ENCODE measurements around the gene PRPS1.

Gene PRPS1

DNA sequence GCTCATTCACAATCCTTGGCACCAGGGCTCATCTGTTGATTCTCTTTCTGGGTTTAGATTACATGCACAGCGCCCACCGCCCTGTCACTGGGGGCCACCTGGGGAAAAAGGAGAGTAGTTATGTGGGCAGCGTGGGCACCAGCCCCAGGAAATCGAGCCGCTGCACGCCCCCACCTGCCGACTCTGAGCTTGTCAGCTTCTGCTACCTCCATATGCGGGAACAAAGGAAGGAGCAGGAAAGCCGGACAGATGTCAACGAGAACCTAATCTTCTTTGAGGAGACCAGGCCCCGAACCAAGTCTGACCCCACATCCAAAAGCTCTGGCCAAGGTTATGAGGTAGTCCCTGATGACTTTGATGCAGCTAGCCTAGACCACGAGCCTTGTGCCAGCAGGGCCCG, 31.0 kb upstream of the PRPS1 start:
- H3K27me3 ChIP-seq (ENCODE audit: insufficient read depth, low read depth, severe bottlenecking) = peaks cover 5% of the 10 kb centered on the region
- TF ChIP-seq, protein P1, sequence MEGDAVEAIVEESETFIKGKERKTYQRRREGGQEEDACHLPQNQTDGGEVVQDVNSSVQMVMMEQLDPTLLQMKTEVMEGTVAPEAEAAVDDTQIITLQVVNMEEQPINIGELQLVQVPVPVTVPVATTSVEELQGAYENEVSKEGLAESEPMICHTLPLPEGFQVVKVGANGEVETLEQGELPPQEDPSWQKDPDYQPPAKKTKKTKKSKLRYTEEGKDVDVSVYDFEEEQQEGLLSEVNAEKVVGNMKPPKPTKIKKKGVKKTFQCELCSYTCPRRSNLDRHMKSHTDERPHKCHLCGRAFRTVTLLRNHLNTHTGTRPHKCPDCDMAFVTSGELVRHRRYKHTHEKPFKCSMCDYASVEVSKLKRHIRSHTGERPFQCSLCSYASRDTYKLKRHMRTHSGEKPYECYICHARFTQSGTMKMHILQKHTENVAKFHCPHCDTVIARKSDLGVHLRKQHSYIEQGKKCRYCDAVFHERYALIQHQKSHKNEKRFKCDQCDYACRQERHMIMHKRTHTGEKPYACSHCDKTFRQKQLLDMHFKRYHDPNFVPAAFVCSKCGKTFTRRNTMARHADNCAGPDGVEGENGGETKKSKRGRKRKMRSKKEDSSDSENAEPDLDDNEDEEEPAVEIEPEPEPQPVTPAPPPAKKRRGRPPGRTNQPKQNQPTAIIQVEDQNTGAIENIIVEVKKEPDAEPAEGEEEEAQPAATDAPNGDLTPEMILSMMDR (IDR thresholded peaks at IDR 0.05; ENCODE audit: low read depth, low read length) = no peak
- H3K36me3 ChIP-seq = no peaks in the 10 kb centered on the region
- no peak overlapping the region for H3K27ac ChIP-seq
- H3K9me3 ChIP-seq (ENCODE audit: severe bottlenecking) = no peaks in the 10 kb centered on the region
- DNase-seq = no peak
- H3K4me3 ChIP-seq (ENCODE audit: low read depth, low read length) = no peak overlapping the region

DNA sequence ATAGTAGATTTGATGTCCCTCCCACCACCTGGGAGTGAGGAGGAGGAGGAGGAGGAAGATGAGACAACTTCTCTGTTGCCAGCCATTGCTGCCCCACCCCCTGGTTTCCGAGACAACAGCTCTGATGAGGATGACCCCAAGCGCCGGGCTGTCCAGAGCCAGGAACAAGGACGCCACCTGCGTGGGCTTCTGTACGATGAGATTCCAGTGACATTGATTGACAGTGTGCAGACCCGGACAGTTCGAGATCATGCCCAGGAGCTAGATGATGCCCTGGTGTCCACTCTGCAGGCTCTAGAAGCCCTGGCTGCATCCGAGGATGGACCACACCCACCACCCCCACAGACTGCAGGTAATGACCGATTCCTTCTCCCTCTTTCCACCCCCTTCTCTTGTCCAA, 30.5 kb upstream of the PRPS1 start:
- no peak overlapping the region for H3K27ac ChIP-seq
- DNase-seq = no peak
- H3K9me3 ChIP-seq (ENCODE audit: severe bottlenecking) = no peaks in the 10 kb centered on the region
- no peaks in the 10 kb centered on the region for H3K36me3 ChIP-seq
- H3K4me3 ChIP-seq (ENCODE audit: low read depth, low read length) = no peak overlapping the region
- TF ChIP-seq, protein P1 (IDR thresholded peaks at IDR 0.05; ENCODE audit: low read depth, low read length) = no peak
- H3K27me3 ChIP-seq (ENCODE audit: insufficient read depth, low read depth, severe bottlenecking) = peaks cover 8% of the 10 kb centered on the region

DNA sequence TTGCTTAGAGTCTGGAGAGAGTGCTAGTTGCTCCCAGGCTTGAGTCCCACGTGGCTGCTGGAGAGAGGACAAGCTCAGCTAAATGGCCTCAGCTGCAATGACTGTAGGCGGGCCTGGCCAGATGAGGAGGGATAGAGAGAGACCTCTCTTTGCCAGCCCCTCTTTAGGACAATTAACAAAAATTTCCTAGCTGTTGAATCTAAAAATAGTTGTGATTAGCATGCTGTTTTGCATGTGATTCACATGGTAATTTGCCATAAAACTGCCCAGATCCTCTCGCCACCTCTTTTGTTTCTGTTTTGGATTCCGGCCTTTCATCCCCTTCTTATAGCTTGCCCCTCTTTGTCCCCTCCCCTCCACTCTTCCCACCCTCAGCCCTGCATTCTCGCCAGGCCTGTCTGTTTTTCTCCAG, 28.9 kb upstream of the PRPS1 start:
- Histone ChIP-seq H3K27ac (no peak overlapping the region), H3K9me3 (ENCODE audit: severe bottlenecking) (no peaks in the 10 kb centered on the region), H3K27me3 (ENCODE audit: insufficient read depth, low read depth, severe bottlenecking) (peaks cover 11% of the 10 kb centered on the region), H3K4me3 (ENCODE audit: low read depth, low read length) (no peak overlapping the region), H3K36me3 (no peaks in the 10 kb centered on the region)
- no peak for DNase-seq
- TF ChIP-seq, protein P1 (IDR thresholded peaks at IDR 0.05; ENCODE audit: low read depth, low read length) = no peak

DNA sequence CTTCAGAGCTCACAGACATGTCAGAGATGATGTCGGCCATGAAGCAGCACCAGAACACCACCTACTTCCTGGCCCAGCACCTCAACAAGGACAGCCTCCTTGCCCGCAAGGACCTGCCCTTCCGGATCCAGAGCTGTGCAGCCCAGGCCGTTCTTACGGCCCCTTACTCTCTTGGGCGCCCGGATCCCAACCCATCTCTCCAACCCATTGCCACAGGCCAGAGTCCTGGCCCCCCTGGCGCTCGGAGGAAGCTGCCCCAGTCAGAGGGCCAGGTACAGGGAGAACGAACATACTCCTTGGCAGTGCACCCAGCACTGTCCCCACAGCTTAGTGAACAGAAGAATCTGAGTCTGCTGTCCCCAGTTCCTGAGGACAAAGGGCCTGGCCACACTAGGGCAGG, 27.9 kb upstream of the PRPS1 start:
- H3K4me3 ChIP-seq (ENCODE audit: low read depth, low read length) = no peak overlapping the region
- TF ChIP-seq, protein P1 (IDR thresholded peaks at IDR 0.05; ENCODE audit: low read depth, low read length) = no peak
- no peak for DNase-seq
- H3K9me3 ChIP-seq (ENCODE audit: severe bottlenecking) = no peaks in the 10 kb centered on the region
- peaks cover 11% of the 10 kb centered on the region for H3K27me3 ChIP-seq (ENCODE audit: insufficient read depth, low read depth, severe bottlenecking)
- H3K36me3 ChIP-seq = no peaks in the 10 kb centered on the region
- H3K27ac ChIP-seq = no peak overlapping the region

DNA sequence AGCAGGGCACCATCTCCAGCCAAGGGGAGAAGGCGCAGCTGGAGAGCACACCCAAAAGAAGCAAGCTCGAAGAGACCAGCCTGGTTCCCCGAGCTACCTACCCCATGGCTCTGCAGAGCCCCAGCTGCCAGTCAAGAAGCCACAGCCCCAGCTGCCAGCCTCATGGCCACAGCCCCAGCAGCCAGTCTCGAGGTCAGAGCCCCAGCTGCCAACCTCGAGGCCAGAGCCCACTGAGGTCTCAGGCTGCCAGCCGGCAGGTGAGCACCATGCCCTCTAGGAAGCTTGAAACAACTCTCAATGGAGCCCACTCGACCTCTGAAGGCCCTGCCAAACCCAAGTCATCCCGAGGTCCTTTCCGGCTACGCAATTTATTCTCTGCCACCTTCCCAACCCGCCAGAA, 27.0 kb upstream of the PRPS1 start:
- TF ChIP-seq, protein P1 (IDR thresholded peaks at IDR 0.05; ENCODE audit: low read depth, low read length) = no peak
- DNase-seq = no peak
- no peaks in the 10 kb centered on the region for H3K9me3 ChIP-seq (ENCODE audit: severe bottlenecking)
- no peak overlapping the region for H3K27ac ChIP-seq
- H3K36me3 ChIP-seq = no peaks in the 10 kb centered on the region
- H3K27me3 ChIP-seq (ENCODE audit: insufficient read depth, low read depth, severe bottlenecking) = peaks cover 9% of the 10 kb centered on the region
- no peak overlapping the region for H3K4me3 ChIP-seq (ENCODE audit: low read depth, low read length)

DNA sequence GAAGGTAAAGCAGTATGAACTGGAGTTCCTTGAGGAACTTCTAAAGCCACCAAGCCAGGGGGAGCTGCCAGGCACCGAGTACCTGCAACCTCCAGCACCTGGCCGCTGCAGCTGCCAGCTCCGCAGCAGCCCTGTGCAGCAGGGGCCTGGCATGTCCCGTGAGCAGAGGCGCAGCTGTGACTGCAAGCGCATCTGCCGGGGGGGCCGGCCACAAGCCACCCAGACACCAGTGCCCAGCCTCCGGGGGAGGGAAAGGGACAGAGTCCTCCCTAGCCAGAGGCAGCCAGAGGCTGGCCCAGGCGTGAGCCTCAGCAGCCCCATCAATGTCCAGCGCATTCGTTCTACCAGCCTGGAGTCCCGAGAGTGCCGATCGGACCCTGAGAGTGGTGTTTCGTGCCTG, 26.6 kb upstream of the PRPS1 start:
- Histone ChIP-seq H3K4me3 (ENCODE audit: low read depth, low read length) (no peak overlapping the region), H3K27me3 (ENCODE audit: insufficient read depth, low read depth, severe bottlenecking) (peaks cover 8% of the 10 kb centered on the region), H3K9me3 (ENCODE audit: severe bottlenecking) (no peaks in the 10 kb centered on the region), H3K36me3 (no peaks in the 10 kb centered on the region), H3K27ac (no peak overlapping the region)
- TF ChIP-seq, protein P1 (IDR thresholded peaks at IDR 0.05; ENCODE audit: low read depth, low read length) = no peak
- no peak for DNase-seq
